HG03378 (cell line): ENCODE results near the gene LEF1.

Source experiments
- ATAC-seq: cut with Tn5 transposase; IDR thresholded peaks from one replicate; pipeline ENCODE4 v1.9.1; 2021; ENCODE audit warnings: mild to moderate bottlenecking, moderate library complexity; ENCODE audit not compliant: unreplicated experiment

Gene LEF1

DNA sequence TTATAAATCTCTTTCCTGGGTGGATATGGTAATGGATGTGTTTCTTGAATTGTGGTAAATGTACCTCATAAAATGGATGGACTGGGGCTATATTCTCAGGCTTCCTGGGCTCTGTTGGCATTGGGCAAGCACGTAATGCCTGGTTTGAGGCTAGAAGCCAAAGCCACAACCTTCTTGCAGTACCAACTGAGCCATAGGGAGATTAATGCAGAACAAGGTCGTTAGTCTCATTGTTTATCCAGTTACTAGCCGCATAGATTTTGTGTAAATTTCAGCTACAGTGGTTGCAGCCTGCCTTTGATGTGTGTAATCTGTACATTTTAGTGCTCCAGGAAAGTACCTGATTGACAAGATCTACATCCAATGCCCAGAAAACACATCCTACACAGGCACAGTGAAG lies 7.2 kb upstream of the LEF1 start:
- no peak for ATAC-seq

DNA sequence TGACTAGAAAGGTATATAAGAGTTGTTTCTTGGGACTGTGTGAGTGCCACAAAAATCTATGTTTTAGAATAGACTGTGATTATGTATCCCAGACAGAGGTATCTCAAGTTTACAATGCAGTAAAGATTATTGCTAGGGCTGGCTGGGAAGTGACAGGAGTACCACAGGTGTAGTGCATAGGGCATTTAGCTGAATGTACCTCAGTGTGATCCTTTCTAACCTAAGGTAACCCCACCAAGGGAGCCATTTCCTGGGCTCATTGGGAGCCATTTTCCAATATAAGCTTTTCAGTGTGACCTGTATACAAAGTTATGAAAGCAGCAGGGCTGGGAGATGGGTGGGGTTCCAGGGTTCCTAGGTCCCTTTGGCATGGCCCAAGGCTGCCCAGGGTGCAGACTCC lies 6.1 kb upstream of the LEF1 start:
- ATAC-seq = no peak

DNA sequence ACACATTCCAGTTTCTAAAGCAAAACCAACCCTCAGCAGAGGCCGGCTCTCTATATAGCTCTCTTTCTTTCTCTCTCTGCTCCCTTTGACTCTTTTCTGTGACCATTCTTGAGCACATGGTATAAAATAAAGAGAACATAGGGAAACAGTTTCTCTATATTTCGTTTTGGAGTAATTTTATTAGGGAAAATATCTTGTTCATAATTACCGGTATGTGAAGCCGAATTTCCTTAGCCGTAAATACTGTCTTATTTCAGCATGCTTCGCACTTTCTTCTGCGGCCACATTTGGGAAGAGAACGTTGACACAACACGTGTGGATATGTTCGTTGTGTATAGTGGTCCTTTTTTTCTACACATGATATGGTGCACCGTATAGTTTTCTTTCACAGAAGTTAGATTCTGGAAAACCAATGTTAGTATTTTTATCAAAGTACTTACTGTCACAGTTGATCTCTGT lies 4.9 kb upstream of the LEF1 start:
- no peak for ATAC-seq

DNA sequence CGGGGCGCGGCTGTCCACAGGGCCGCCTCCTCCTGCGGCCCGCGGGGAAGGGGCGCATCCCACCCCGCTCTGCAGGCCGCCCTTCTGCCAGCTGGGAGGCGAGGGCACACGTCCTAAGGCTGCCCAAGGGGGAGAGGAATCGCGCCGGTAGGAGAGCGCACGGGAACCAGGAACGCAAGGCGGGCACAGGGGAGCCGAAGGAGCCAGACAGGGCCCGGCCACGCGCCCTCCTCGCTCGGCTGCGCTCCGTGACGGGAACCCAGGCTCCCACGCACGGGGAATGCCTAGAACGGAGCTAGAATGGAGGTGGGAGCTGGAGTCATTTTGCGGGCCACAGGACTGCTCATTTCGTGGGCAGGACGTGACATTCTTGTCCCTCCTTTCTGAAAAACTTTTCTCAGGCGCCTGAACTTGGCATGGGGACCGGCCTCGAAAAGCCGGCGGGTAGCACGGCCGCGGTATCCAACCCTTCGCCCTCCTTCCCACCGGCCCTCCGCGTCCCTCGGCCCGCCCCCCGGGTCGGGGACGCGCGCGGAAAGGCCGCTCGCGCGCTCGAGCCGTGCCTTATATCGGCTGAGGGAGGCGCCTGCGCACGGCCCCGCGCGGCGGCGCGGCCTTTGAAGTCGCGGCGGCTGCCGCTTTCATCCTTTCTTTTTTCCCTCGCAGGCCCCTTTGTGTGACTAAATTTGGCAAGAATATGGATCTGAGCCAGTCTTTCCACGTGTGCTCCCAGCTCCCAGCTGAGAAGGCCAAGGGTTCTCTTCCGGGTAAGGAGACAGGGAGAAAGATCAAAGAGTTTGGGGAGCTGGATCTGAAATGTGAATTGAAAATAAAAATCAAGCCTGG lies 4.2 kb upstream of the LEF1 start:
- ATAC-seq = peak; percentile 37

DNA sequence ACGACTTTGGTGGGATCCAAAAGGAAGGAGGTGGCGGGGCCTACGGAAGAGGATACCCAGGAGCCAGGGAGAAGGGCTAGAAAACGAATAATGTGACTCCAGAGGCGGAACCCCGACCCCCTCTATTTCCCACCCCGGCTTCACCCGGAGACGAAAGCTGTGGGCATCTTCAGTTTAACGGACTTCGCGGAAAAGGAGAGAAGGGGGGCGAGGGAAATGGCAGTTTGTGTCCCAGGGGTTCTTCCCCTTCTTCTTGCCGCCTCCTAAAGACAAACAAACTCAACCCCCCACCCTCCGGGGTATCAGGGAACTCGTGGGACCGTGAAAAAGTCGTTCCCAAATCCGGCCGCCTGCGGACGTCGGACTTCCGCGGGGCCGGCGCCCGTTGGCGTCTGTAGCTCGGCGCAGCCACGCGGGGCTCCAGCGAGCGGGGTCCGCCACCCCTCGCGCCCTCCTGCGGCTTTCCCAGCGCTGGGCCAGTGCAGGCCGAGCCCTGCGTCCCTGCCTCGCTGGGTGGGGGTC lies 3.6 kb upstream of the LEF1 start:
- ATAC-seq = no peak

DNA sequence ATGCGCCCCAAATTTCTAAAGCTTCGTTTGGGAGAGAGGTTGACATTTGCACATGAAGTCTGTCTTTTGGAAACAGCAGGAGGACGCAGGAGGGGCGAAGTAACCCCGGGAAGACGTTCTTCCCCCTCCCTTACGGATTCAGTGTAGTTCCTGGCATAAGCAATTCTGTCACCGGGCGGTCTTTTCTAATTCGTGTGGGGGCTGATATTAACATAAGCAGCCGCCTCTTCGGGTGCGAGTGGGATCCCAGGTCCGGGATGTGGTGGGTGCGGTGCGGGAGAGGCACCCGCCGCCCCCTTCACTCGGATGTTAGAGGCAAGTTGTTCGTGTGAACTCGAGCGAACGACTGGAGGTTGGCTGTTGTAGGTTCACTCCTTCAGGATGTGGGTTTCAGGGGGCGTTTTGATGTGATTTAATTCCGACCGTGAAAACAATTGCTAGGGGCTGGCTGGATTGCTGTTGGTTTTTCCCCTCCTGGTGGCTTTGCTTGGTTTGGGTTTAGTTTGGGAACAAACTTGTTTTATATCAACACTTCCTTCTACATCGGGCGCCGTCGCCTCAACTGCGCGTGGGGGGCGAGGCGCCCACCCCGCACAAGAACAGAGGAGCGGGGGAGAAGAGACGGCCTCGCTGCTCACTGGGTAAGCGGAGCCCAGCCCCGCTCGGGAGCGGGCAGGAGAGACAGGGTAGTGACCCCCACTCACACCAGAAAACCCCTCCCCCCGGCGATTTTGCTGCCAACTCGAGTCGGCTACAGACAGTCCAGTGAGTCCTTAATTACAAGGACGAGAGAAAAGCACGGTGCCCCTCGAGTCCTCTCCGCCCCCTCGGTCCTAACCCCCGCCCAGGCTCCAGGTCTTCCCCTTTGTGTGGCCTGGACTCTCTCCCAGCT lies 2.9 kb upstream of the LEF1 start:
- no peak for ATAC-seq

DNA sequence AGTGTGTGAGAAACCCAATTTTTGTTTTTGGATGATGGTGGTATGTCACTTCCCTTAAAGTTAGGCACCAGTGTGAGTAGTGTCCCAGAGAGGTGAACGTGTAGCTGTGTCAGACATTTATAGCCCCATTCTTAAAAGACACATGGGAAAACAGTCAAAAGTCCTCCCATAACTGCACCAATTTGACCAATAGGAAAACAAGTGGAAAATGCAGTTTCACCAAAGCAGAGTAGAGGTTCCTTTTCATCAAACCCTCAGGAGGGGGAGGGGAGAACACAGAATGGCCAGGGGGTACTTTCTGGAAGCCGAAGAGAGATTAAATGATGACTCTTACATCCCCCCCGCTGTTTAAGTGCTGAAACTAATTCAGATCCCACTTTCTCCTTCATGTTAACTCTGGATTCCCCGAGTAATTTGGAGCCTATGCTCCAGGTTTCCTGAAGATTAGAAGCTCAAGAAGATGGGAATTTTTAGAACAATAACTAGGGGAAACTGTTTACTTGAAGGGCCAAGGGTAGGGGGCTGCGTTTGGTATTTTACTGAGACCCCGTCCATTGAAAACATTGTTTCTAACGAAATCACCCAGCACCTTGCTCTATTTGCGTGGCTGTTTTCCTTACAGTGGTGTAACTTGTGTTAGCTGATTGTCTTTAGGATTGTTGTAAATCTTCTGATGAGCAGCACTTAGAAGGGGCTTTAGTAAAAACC lies 2.1 kb upstream of the LEF1 start:
- no peak for ATAC-seq

DNA sequence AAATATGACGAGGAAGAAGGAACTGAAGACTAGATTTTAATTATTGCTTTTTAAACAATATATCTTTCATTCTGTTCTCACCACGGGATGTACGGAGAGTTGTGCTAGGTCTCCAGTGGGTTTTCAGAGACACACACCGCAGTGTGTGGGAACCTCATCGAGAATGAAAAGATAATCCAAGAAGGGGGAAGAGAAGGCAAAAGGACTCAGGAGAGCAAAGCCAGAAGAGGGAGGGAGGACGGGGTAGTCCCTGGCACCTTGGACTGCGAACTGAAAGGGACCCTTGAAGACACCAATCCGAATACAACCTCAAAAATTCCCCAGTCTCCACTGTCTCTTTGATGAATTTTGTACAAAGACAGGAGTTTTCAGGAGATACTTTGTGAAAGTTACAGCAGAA lies 932 bp upstream of the LEF1 start:
- ATAC-seq = no peak

DNA sequence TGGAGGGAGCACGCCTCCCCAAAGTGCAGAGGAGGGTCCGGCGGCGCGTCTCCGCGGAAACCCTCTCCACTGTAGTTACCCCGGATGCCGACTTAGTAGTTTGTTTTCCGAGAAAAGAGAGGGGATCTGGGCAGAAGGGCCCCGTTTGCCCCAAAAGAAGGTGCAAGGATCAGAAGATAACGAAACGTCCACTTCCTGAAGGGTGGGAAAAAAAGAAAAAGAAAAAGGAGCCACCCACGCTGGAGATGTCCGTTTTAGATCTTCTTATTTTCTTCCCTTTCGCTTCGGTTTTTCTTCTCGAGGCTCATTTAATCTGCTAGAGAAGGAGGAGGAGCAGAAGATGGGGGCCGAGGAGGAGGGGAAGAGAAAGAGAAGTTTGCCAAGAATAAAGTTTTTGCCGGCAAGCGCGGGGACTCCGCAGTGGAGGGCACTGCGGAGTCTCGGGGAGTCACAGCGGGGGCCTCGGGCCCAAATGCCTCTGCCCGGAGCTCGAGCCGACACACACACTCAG lies 517 bp downstream of the LEF1 start:
- ATAC-seq = no peak

DNA sequence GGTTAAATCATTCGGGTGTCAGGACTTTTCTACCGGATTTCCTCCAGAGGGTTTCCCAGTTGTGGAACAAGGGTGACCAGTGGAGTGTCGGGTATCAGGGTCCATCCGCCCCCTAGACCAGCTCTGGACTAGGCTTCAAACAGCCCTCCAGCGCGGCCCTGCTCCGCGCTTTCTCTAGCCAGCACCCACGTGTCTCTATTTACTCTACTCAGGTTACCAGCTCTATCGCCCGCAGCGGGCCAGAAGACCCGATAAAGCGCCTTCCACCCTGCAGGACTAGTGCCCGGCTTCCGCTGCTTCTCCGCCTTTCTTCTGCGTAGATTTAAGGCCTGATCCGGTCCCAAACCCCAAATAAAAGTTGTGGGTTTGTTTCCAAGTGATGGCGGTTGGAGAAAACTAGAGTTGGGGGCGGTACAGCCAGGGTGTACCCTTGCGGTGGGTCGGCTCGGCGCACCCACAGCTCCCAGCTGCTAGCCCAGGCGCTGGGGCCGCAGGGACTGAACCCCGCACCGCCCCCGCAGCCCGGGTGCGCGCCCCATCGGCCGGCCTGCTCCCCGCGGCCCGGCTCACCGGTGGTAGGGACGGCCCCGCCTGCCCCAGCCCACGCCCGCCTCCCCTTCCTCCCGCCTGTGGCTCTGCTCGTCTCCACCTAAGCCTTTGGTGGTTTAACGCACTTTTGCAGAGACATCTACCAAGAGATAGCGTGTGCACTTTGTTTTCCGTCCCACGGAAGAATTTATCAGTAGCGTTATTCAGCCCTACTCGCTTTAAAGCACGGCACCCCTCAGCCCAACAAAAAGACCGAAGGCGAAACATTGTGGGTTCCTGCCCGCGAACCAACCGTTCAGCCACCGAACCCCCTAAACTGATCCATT lies 2.1 kb downstream of the LEF1 start:
- peak; percentile 40 for ATAC-seq

DNA sequence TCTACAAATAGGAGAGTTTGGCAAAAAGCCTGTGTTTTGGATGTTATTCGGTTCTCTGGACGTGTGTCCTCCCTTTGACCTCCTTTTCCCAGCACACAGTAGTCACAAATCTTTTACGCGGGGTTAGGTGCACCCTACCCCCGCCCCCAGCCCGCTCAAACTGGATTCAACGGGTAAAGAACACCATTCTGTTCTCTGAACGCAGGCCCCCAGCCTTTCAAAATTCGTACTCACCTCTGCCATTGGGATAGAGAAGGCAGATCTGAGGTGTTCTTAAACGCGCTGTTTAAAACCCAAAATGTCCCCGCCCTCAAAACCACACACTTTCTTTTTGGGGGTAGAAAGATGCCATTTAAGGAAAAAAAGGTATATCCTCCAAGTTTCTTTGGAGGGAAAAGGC lies 2.7 kb downstream of the LEF1 start:
- no peak for ATAC-seq

DNA sequence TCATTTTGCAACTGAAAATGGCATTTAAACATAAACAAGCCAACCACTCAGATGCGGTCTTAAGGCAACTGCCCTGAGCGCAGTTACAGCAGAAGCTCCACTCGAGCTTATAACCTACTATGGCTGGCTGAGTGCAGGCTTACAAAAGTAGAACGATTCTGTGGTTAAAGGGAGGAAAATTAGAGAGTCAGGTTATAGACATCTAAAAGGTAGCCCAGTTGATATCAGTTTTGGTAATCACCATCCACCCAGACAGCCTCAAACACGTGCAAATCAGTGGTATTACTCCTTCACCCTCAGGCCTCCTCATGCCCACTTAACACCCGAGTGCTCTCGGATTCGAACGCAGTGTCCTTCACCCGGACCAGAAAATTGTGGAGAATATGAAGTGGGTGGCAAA lies 3.1 kb downstream of the LEF1 start:
- no peak for ATAC-seq

DNA sequence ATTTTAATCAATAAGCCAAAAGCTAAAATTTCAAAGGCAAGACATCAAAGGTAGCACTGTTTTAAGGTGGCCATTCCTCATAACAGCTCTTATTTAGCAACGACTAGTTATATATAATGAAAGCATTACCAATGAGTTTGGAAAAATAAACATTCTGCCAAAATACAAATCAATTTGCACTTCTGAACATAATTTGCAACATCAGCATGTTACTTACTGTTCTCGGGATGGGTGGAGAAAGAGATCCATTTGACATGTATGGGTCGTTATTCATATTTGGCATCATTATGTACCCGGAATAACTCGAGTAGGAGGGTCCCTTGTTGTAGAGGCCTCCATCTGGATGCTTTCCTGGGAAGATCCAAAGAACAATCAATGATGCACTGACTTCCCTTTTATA lies 5.4 kb downstream of the LEF1 start:
- no peak for ATAC-seq

DNA sequence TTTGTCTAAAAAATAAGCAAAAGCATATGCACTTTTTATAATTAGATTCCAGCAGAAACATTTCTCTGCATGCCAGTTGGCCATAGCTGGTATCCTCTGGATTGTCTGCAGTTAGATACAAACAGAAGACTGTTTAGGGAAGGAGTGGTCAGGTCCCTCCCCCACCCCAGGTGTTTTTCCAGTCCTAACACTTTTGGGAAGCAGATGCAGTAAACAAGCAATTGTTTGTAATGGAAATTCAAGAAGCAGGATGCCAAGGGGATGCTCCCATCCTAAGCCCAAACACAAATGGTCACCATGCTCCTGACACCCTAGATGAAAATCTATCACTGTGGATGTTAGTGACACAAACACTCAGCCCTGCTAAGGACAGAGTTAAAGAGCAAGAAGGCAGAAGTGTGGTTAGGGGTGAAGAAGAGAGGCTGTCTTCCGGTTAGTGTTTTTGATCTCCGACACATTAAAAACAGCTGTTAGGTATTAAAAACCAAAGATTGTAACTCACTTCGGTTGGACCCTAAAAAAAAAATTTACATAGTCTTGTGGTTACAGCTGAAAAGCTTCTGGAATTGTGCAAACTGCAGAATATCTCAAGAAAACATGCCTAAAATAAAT lies 7.9 kb downstream of the LEF1 start:
- no peak for ATAC-seq

DNA sequence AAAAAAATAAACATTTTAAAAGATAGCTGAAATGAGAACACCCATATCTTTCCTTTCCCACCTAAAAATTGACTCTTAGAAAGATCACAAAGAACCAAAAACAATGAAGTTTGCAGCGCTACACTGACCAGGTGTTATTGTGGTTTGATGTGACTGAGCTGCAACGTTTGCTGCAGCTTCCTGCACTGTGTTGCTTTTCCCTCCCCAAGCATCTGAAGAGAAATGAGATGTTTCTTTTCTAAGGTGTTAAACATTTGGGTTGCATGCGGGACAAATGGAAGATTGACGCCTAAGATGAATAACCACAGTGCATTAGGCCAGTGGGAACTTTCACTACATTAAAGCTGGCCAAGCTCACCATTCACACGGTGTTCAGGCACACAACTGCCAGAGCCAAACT lies 8.9 kb downstream of the LEF1 start:
- ATAC-seq = no peak

DNA sequence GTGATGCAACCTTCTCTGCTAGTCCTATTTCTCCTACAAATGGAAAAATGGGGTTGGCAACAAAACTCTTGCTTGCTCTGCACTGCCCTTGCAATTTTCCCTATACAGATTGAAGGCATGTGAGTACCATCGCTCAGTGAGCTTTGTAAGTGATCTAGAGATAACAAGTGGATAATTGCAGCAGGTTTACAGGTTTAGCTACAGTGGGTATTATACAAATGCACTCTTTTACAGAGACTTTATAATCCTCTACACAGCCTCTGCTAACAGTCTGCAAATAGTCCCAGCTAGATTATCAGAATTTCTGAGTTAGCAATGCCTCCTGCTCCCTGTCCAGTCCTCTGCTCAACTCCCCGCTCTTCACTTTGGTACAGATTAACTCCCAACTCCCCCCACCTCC lies 11.1 kb downstream of the LEF1 start:
- no peak for ATAC-seq

DNA sequence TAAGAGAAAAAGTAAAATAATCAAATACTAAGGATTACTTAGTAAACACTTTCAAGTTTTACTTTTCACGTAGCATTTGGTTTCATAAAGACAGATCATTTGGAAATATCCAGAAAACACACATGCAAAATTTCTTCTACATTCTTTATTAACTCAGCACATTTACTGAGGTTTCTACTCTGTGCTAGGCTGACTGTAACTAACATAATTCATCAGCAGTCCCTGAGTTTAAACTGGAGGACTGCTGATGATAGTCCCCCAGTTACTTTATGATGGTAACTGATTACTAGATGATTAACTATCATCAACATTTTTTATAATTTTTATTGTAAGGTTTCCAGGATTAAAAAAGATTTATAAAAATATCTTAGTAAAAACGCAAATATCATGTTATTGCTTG lies 12.3 kb downstream of the LEF1 start:
- no peak for ATAC-seq

DNA sequence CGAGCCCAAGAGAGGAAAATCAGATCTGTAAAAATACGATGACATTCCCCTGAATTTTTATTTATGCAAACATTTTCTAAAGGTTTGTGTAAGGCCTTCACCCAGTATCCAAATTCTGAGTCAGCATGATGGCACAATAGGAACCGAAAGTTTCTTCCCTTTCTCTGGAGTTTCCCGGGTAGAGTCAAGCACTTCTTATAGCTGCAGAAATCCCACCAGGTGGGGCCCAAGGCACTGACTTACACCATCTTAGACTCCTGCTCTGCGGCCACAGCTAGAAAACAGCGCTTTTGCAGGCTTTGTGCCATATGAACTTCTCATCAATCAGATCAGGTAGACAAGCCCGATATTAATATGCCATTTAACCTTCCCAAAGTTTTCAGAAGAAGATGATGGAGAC lies 13.4 kb downstream of the LEF1 start:
- no peak for ATAC-seq

DNA sequence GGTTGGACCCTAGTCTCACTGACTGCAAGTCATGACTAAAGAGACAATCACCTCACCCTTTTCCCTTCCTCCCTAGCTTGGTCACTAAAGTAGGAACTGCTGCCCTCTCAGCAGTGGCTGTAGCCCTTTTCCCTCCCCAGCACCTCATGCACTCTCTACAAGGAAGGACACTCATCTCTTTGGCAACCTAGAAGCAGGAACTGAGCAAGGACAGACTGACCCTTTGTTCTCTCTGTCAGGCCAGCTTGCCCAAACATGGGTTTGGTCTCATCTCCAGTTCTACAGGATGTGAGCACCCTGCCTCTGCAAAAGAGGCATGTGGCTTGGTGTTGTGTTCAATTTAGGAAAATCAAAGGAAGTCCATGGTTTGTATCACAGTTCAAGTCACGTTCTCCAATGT lies 15.8 kb downstream of the LEF1 start:
- no peak for ATAC-seq
